ENCODE results near the gene MMP15. TPM values are rescaled to one million over a fixed set of nuclear protein-coding genes. Genes with fewer than 3 reads are reported as not detected.
A peak's percentile ranks its signal among the peaks of the same experiment; 100 is the strongest.

MMP15 gene
- total RNA-seq (2012; rRNA removed) (0.18 and 0.28 TPM in 2 replicates), polyA plus RNA-seq (2012; rRNA removed) (0.56 and 0.69 TPM in 2 replicates), Bru-seq, nascent RNA (percentile 17 among the genes with signal in this experiment), BruChase-seq, experiment 1, labeled RNA remaining after a 6-hour chase (percentile 21 among the genes with signal in this experiment), BruChase-seq, experiment 2, labeled RNA remaining after a 2-hour chase (percentile 20 among the genes with signal in this experiment)
- 0.69 and 1.1 TPM in 2 replicates for polyA plus RNA-seq (2012; cell fraction: cytosol; rRNA removed)
- 0.24 and 0.62 TPM in 2 replicates for polyA plus RNA-seq (2012; cell fraction: nucleus; rRNA removed; ENCODE audit: low replicate concordance)
- long read RNA-seq, full-length matches to known transcripts, result 2 of 6 reads
- long read RNA-seq, partial matches to known transcripts, result 4 of 6 reads
- long read RNA-seq, other reads (novel, unspliced or antisense), result 0 of 6 reads

GRCh38 chr16:58025351-58026138 lies at the start of gene MMP15:
MMP15 (plus strand) TSS chr16:58025754; CDS start chr16:58026351, 597 bp downstream.
- Histone ChIP-seq H2BK120ac (ENCODE audit: low read depth, low read length) (no peak within 1 kb of the TSS), H4K8ac (ENCODE audit: low read depth in 2 of 2, low read length in 2 of 2) (no peak within 1 kb of the TSS), H2BK20ac (ENCODE audit: low read depth, low read length) (no peak within 1 kb of the TSS), H3K9me3 (ENCODE audit: control insufficient read depth, insufficient read depth, low read length) (no peaks in the 10 kb centered on the region), H3K9ac (ENCODE audit: low read depth, low read length) (no peak within 1 kb of the TSS), H2BK15ac (ENCODE audit: low read depth, low read length) (no peak within 1 kb of the TSS), H2AK5ac (ENCODE audit: low read depth, low read length) (no peak within 1 kb of the TSS), H3K18ac (ENCODE audit: low read depth, low read length) (no peak within 1 kb of the TSS), H3K4me2 (ENCODE audit: low read depth, low read length) (peak within 1 kb of the TSS; percentile 84), H2AFZ (replicated peaks; ENCODE audit: low read length, poor library complexity) (peak within 1 kb of the TSS; percentile 95), H3K79me1 (ENCODE audit: low read depth in 1 of 2, low read length in 2 of 2) (no peaks in the 10 kb centered on the region), H3K36me3 (ENCODE audit: control insufficient read depth, insufficient read depth, low read length) (no peaks in the 10 kb centered on the region), H3K4me3 (ENCODE audit: insufficient read depth, low read depth, low read length) (peak within 1 kb of the TSS; percentile 61), H4K91ac (ENCODE audit: insufficient read depth, low read depth, low read length) (no peak within 1 kb of the TSS), H3K56ac (ENCODE audit: extremely low read depth, insufficient read depth, low read length) (no peak within 1 kb of the TSS), H4K20me1 (ENCODE audit: insufficient read depth, low read length) (peaks cover 9% of the 10 kb centered on the region; the same call in 1 of the 2 replicates), H3K4me1 (ENCODE audit: control insufficient read depth, insufficient read depth, low read length) (peaks cover 16% of the 10 kb centered on the region), H3K23ac (ENCODE audit: low read depth, low read length) (no peak within 1 kb of the TSS), H4K5ac (ENCODE audit: low read depth, low read length) (no peak within 1 kb of the TSS), H3K14ac (replicated peaks; ENCODE audit: low read depth, low read length) (no peak within 1 kb of the TSS), H2AK9ac (replicated peaks; ENCODE audit: low read depth, low read length, poor library complexity) (peak within 1 kb of the TSS; percentile 58), H3K4ac (ENCODE audit: low read depth, low read length) (no peak within 1 kb of the TSS), H3K27ac (ENCODE audit: insufficient read depth, low read length) (no peak within 1 kb of the TSS), H3K27me3 (ENCODE audit: control insufficient read depth, insufficient read depth, low read length) (peaks cover 36% of the 10 kb centered on the region), H3K9me1 (ENCODE audit: insufficient read depth, low read length) (peaks cover 4% of the 10 kb centered on the region; the same call in 1 of the 2 replicates), H2BK5ac (ENCODE audit: low read depth, low read length, poor library complexity, severe bottlenecking) (no peak within 1 kb of the TSS)
- dilution Hi-C loops (cut with HindIII; ENCODE audit: low sequenced_read_pairs, unreplicated experiment), result no loop called here
- ChIA-PET POLR2A (ENCODE audit: unreplicated experiment) (interaction anchor here (1.2 kb wide), 1 partner anchor 96 kb away, joined by 3 read pairs; no protein-coding TSS in a partner anchor), CTCF (interaction anchor here (1.5 kb wide), 1 partner anchor 96 kb away, joined by 7 read pairs; no protein-coding TSS in a partner anchor)
- BruUV-seq (replicated peaks), result no TSS peak
- peak; percentile 73 for ATAC-seq (ENCODE audit: low read depth)
- in situ Hi-C loops (cut with MboI; ENCODE audit: low sequenced_read_pairs), result no loop called here
- intact Hi-C loops (cut with micrococcal nuclease), result no loop called here
- peak; percentile 50 for DNase-seq
- no peak for TF ChIP-seq CTCF (conservative IDR thresholded peaks at IDR 0.05; ENCODE audit: low read depth, low read length)
- no peak for TF ChIP-seq MAFK (IDR thresholded peaks at IDR 0.05; ENCODE audit: low read depth, low read length)
- peak; percentile 63; the same call in 1 of the 2 replicates for TF ChIP-seq MAZ (IDR thresholded peaks at IDR 0.05; ENCODE audit: borderline replicate concordance, low read depth, low read length)
- TF ChIP-seq SMC3 (IDR thresholded peaks at IDR 0.05; ENCODE audit: low read depth, low read length), result no peak
- TF ChIP-seq BHLHE40 (IDR thresholded peaks at IDR 0.05; ENCODE audit: low read depth, low read length), result no peak
- TF ChIP-seq FOS (IDR thresholded peaks at IDR 0.05; ENCODE audit: low read depth, low read length), result no peak
- 3% methylated on average over 44 of the region's 90 CpGs; no CpG with 5 or more reads in 1 of the 2 experiments for WGBS, 2 experiments (ENCODE audit: extremely low coverage in 2 of 2, insufficient read length in 1 of 2)

Data from IMR-90 (cell line).